Trophoblast cell (in vitro differentiated cells and primary cell): Measurements from ENCODE around the gene TESK2.

Source experiments
- DNase-seq, 2 donors: peaks; one replicate each; pipeline ENCODE4 v3.0.0-alpha.2; 2016
- H2AFZ ChIP-seq: 2 replicates; pipeline ENCODE4 v1.6.1; 2013; ENCODE audit warnings: low read length, moderate library complexity, mild to moderate bottlenecking; ENCODE audit not compliant: insufficient read depth, poor library complexity
- H2AK5ac ChIP-seq: 2 replicates; pipeline ENCODE4 v1.6.1; 2013; ENCODE audit warnings: mild to moderate bottlenecking, low read length
- H2BK120ac ChIP-seq: 2 replicates; pipeline ENCODE4 v1.6.1; 2013; ENCODE audit warnings: low read length, mild to moderate bottlenecking, moderate library complexity; ENCODE audit not compliant: insufficient read depth, poor library complexity
- H2BK12ac ChIP-seq: 2 replicates; pipeline ENCODE4 v1.6.1; 2013; ENCODE audit warnings: mild to moderate bottlenecking, low read length, moderate library complexity
- H2BK5ac ChIP-seq: 2 replicates; pipeline ENCODE4 v1.6.1; 2013; ENCODE audit warnings: low read length, low read depth, moderate library complexity, mild to moderate bottlenecking; ENCODE audit not compliant: poor library complexity
- H3K14ac ChIP-seq: 2 replicates; pipeline ENCODE4 v1.6.1; 2013; ENCODE audit warnings: mild to moderate bottlenecking, low read length
- H3K18ac ChIP-seq: 2 replicates; pipeline ENCODE4 v1.6.1; 2013; ENCODE audit warnings: mild to moderate bottlenecking, low read length
- H3K23ac ChIP-seq: 2 replicates; pipeline ENCODE4 v1.6.1; 2013; ENCODE audit warnings: low read length
- H3K27ac ChIP-seq: 2 replicates; pipeline ENCODE4 v1.5.1; 2013; ENCODE audit warnings: low read depth, mild to moderate bottlenecking, inconsistent platforms, low read length, moderate library complexity
- H3K27me3 ChIP-seq: 2 replicates; pipeline ENCODE4 v1.6.1; 2013; ENCODE audit warnings: inconsistent platforms, mild to moderate bottlenecking, low read length, moderate library complexity; ENCODE audit not compliant: insufficient read depth
- H3K36me3 ChIP-seq, 2 experiments: 1 replicate in 1 of 2; 2 replicates in 1 of 2; pipeline ENCODE4 v1.6.1; 2013; ENCODE audit warnings: low read length in 2 of 2, mild to moderate bottlenecking in 2 of 2, moderate library complexity in 1 of 2; ENCODE audit not compliant: insufficient read depth in 2 of 2, control insufficient read depth in 1 of 2
- H3K4ac ChIP-seq: 2 replicates; pipeline ENCODE4 v1.6.1; 2013; ENCODE audit warnings: low read depth, mild to moderate bottlenecking, low read length, moderate library complexity
- H3K4me1 ChIP-seq, 2 experiments: 1 replicate in 1 of 2; 2 replicates in 1 of 2; pipeline ENCODE4 v1.6.1; 2013; ENCODE audit warnings: low read length in 2 of 2, mild to moderate bottlenecking in 2 of 2, moderate library complexity in 1 of 2; ENCODE audit not compliant: insufficient read depth in 2 of 2, control insufficient read depth in 1 of 2
- H3K4me2 ChIP-seq: 2 replicates; pipeline ENCODE4 v1.6.1; 2013; ENCODE audit warnings: inconsistent platforms, mild to moderate bottlenecking, low read length, moderate library complexity
- H3K4me3 ChIP-seq: 2 replicates; pipeline ENCODE4 v1.5.1; 2013; ENCODE audit warnings: mild to moderate bottlenecking, low read depth, low read length, inconsistent platforms
- H3K79me1 ChIP-seq: one replicate; pipeline ENCODE4 v1.6.1; 2013; ENCODE audit warnings: low read length
- H3K79me2 ChIP-seq: 2 replicates; pipeline ENCODE4 v1.6.1; 2013; ENCODE audit warnings: low read length, mild to moderate bottlenecking; ENCODE audit not compliant: control insufficient read depth, insufficient read depth, poor library complexity
- H3K9ac ChIP-seq: 2 replicates; pipeline ENCODE4 v1.6.1; 2013; ENCODE audit warnings: mild to moderate bottlenecking, low read length
- H3K9me3 ChIP-seq: 2 replicates; pipeline ENCODE4 v1.6.1; 2013; ENCODE audit warnings: low read depth, mild to moderate bottlenecking, control low read depth, inconsistent platforms, low read length; ENCODE audit not compliant: insufficient read depth
- H4K12ac ChIP-seq: 2 replicates; pipeline ENCODE4 v1.6.1; 2013; ENCODE audit warnings: low read depth, mild to moderate bottlenecking, low read length, moderate library complexity
- H4K8ac ChIP-seq: 2 replicates; pipeline ENCODE4 v1.6.1; 2013; ENCODE audit warnings: low read depth, mild to moderate bottlenecking, low read length, moderate library complexity
- H4K91ac ChIP-seq: one replicate; pipeline ENCODE4 v1.6.1; 2013; ENCODE audit warnings: low read depth, mild to moderate bottlenecking, low read length, moderate library complexity
- WGBS: extraction: QIAGEN DNeasy Blood & Tissue Kit; methylation state at CpG from one replicate; pipeline ENCODE4 v1.1.7; 2013; ENCODE audit warnings: missing lambda C conversion rate; ENCODE audit not compliant: insufficient read length, insufficient coverage; ENCODE audit errors: extremely low coverage; 5-methylcytosine and 5-hydroxymethylcytosine counted together

TESK2 gene

GRCh38 chr1:45299981-45300668 lies 190.8 kb downstream of the TESK2 start:
- WGBS: no CpG with 5 or more reads among the region's 4 CpGs
- no peak overlapping the region for H3K23ac ChIP-seq
- H3K9me3 ChIP-seq: no peaks in the 10 kb centered on the region

GRCh38 chr1:45299296-45299695 lies 191.7 kb downstream of the TESK2 start:
- Histone ChIP-seq H2BK120ac (no peak overlapping the region), H3K79me1 (peaks cover 10% of the 10 kb centered on the region), H2AK5ac (no peak overlapping the region), H3K4me3 (no peak overlapping the region), H2BK12ac (no peak overlapping the region), H4K8ac (no peak overlapping the region), H3K79me2 (peaks cover 8% of the 10 kb centered on the region), H3K27ac (no peak overlapping the region), H3K18ac (no peak overlapping the region), H3K4me1 (peaks cover 3 to 5% of the 10 kb centered on the region in 2 experiments), H3K4me2 (no peak overlapping the region), H3K4ac (no peak overlapping the region), H3K27me3 (no peaks in the 10 kb centered on the region), H4K12ac (no peak overlapping the region), H3K9me3 (no peaks in the 10 kb centered on the region), H3K36me3 (no peaks in the 10 kb centered on the region), H4K91ac (no peak overlapping the region), H3K23ac (no peak overlapping the region), H2BK5ac (no peak overlapping the region), H2AFZ (no peak overlapping the region), H3K14ac (no peak overlapping the region), H3K9ac (no peak overlapping the region)
- no peak for DNase-seq
- no CpG with 5 or more reads among the region's 1 CpG for WGBS

More at GRCh38 chr1:45299981-45300668, 190.8 kb downstream of the TESK2 start:
- Histone ChIP-seq H2AFZ (no peak overlapping the region), H3K4ac (no peak overlapping the region), H3K4me3 (no peak overlapping the region), H3K9ac (no peak overlapping the region), H2BK12ac (no peak overlapping the region), H4K91ac (no peak overlapping the region), H2BK5ac (no peak overlapping the region), H3K79me1 (peaks cover 11% of the 10 kb centered on the region), H2AK5ac (no peak overlapping the region), H4K8ac (no peak overlapping the region), H3K4me1 (peaks cover 6% of the 10 kb centered on the region in 2 experiments), H3K27ac (no peak overlapping the region), H3K36me3 (no peaks in the 10 kb centered on the region), H3K4me2 (no peak overlapping the region), H2BK120ac (no peak overlapping the region), H3K79me2 (peaks cover 8% of the 10 kb centered on the region), H3K18ac (no peak overlapping the region), H3K27me3 (no peaks in the 10 kb centered on the region), H3K14ac (no peak overlapping the region), H4K12ac (no peak overlapping the region)
- peak; percentile 42 to 77 for DNase-seq

- no peak overlapping the region for H4K91ac ChIP-seq
- H3K79me2 ChIP-seq: no peaks in the 10 kb centered on the region
- no peak overlapping the region for H3K4me3 ChIP-seq
- no peak overlapping the region for H4K12ac ChIP-seq
- no peaks in the 10 kb centered on the region for H3K9me3 ChIP-seq
- no peak overlapping the region for H3K4ac ChIP-seq
- no peak overlapping the region for H2BK120ac ChIP-seq
- no peak overlapping the region for H2AK5ac ChIP-seq
- no peaks in the 10 kb centered on the region for H3K4me1 ChIP-seq
- H2AFZ ChIP-seq: no peak overlapping the region
- no peaks in the 10 kb centered on the region for H3K27me3 ChIP-seq
- H3K4me2 ChIP-seq: no peak overlapping the region
- H3K79me1 ChIP-seq: no peaks in the 10 kb centered on the region
- no peak overlapping the region for H2BK12ac ChIP-seq
- no peak for DNase-seq
- no CpG with 5 or more reads among the region's 8 CpGs for WGBS
- H3K27ac ChIP-seq: no peak overlapping the region
- no peak overlapping the region for H3K23ac ChIP-seq
- H3K36me3 ChIP-seq: no peaks in the 10 kb centered on the region
- H2BK5ac ChIP-seq: no peak overlapping the region
- H3K9ac ChIP-seq: no peak overlapping the region
- H3K14ac ChIP-seq: no peak overlapping the region
- H4K8ac ChIP-seq: no peak overlapping the region
- H3K18ac ChIP-seq: no peak overlapping the region
Observed at GRCh38 chr1:45297666-45298356, 193.2 kb downstream of the TESK2 start.
